Vagina (tissue), 2 donors: Measurements from ENCODE around the gene PI4KB.

Experiments
- CTCF ChIP-seq, 3 experiments: fragments of 450-650 bp in 2 of 3; fragments of 200-600 bp in 1 of 3; sonication (generic) in 1 of 3; IDR thresholded peaks; one replicate each; pipeline ENCODE4 v1.5.1; 2017 to 2019; ENCODE audit warnings: antibody characterized with exemption in 3 of 3, mild to moderate bottlenecking in 2 of 3, moderate library complexity in 2 of 3
- POLR2A ChIP-seq, 2 donors: fragments of 450-650 bp; IDR thresholded peaks; one replicate each; pipeline ENCODE4 v1.6.1; 2017; ENCODE audit warnings: antibody characterized with exemption in 2 of 2, mild to moderate bottlenecking in 2 of 2, moderate library complexity in 2 of 2

- TF ChIP-seq CTCF (IDR thresholded peaks at IDR 0.05): no peak
- no peak for TF ChIP-seq POLR2A (IDR thresholded peaks at IDR 0.05)
Observed at GRCh38 chr1:151326619-151327222, 495 bp downstream of the PI4KB start.
